GM12875 (cell line): ENCODE measurements around the gene SLC7A7.
"Not testable (repeated sequence)": the region's sequence is repeated elsewhere in the genome, so short reads cannot be mapped to it uniquely, and the experiment has no call there.

Experiments used
- H3K4me3 ChIP-seq: one replicate; pipeline ENCODE4 v1.5.1; 2011; ENCODE audit warnings: low read depth, low read length, control low read depth
- CTCF ChIP-seq: IDR thresholded peaks from 2 replicates; pipeline ENCODE4 v1.5.1; 2011; ENCODE audit warnings: low read depth, mild to moderate bottlenecking, control low read depth, inconsistent platforms, low read length, moderate library complexity, borderline replicate concordance; ENCODE audit not compliant: insufficient read depth

Gene SLC7A7

GRCh38 chr14:22811722-22812121 lies 3.5 kb downstream of the SLC7A7 start:
- no peak for TF ChIP-seq CTCF
- no peak overlapping the region for H3K4me3 ChIP-seq

- TF ChIP-seq CTCF, result no peak
- no peak overlapping the region for H3K4me3 ChIP-seq
Observed at GRCh38 chr14:22808388-22809209, 6.6 kb downstream of the SLC7A7 start.

GRCh38 chr14:22807432-22808087 lies 7.7 kb downstream of the SLC7A7 start:
- TF ChIP-seq CTCF, result no peak
- H3K4me3 ChIP-seq, result no peak overlapping the region

- not testable (repeated sequence) for H3K4me3 ChIP-seq
Observed at GRCh38 chr14:22805235-22805634, 10.0 kb downstream of the SLC7A7 start.

- no peak overlapping the region for H3K4me3 ChIP-seq
- TF ChIP-seq CTCF, result no peak
Observed at GRCh38 chr14:22803687-22803974, 11.6 kb downstream of the SLC7A7 start.

GRCh38 chr14:22802860-22803686 lies 12.2 kb downstream of the SLC7A7 start:
- H3K4me3 ChIP-seq, result no peak overlapping the region
- no peak for TF ChIP-seq CTCF

- H3K4me3 ChIP-seq, result no peak overlapping the region
- TF ChIP-seq CTCF, result no peak
Observed at GRCh38 chr14:22801716-22802115, 13.5 kb downstream of the SLC7A7 start.
